Stimulated activated CD4-positive, alpha-beta T cell treated with anti-CD3 and anti-CD28 coated beads, Interleukin-1b, Interleukin-23, amount 100 ng/mL, for 1 hour (primary cell): Measurements from ENCODE around the gene TXNDC8.
"Not testable (repeated sequence)": the region's sequence is repeated elsewhere in the genome, so short reads cannot be mapped to it uniquely, and the experiment has no call there.

ENCODE experiments used
- DNase-seq, 2 donors: peaks; one replicate each; pipeline ENCODE4 v3.0.0-alpha.2; 2020; ENCODE audit warnings: low read depth in 2 of 2

The TXNDC8 gene

DNA sequence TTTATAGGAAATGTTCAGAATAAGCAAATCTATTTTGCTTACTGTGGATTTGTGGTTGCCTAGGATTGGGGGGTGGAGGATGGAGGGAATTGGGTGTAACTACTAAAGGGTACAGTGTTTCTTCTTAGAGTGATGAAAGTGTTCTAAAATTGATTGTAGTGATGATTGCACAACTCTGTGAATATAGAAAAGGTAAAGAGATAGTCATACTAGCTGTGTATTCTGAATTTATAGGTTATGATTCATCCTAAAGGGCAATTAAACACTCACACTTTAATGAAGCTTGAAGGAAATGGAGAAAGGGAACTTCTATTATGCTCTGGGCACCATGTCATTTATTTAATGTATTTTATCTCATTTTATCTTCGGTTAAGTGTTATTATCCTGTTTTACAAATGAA is 9.9 kb downstream of the TXNDC8 start:
- no peak for DNase-seq

DNA sequence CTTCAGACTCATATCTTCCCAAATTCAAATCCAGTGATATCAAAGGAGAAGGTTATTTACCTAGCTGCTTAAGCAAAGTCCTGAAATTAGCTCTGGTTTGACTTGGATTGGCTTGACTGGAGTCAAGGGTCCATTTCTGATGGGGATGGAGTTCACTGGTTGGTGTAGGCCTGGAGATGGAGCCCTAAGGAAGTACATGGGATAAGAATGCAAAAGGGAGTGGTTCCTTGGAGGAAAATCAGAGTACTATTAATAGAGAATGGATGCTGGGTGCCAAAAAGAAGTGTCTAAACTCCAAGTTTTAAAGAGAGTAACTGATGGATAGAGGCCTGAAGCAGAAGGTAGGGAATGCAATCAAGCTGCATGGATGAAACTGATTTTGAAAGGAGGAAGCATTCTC is 13.8 kb downstream of the TXNDC8 start:
- no peak for DNase-seq

DNA sequence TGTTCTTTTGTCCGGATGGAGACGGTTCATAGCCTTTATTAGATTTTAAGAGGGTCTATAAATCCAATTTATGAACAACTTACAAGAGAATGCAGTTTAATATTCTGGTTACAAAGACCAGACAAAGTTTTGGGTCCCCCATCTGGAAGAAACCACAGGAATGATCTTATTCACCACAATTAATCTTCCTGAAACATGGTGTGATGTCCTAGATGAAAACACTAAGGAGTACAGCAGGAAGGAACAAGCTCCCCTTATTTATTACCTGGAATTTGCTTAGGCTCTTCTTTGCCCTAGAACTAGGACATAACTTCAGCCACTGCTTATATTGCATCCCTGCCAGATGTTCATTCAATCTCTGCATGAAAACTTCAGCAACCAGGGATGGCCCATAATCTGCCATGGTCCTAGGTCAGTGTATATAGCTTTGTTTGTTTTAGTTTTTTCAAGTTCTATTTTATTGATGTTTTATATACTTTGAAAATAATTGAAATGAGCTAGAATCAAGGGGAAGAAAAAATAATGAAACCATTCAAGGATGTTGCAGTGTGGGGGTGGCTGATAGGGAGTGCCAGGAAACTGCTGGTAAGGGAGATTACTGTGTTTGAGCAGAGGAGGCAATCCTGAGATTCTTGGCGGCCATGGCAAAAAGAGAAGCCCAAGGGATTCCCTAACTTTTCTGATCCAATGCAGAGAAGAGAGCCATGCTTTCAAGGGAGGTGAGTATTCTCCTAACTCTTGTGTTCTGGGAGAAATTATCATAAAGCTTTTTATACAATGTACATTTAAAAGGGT is 16.8 kb downstream of the TXNDC8 start:
- no peak for DNase-seq

DNA sequence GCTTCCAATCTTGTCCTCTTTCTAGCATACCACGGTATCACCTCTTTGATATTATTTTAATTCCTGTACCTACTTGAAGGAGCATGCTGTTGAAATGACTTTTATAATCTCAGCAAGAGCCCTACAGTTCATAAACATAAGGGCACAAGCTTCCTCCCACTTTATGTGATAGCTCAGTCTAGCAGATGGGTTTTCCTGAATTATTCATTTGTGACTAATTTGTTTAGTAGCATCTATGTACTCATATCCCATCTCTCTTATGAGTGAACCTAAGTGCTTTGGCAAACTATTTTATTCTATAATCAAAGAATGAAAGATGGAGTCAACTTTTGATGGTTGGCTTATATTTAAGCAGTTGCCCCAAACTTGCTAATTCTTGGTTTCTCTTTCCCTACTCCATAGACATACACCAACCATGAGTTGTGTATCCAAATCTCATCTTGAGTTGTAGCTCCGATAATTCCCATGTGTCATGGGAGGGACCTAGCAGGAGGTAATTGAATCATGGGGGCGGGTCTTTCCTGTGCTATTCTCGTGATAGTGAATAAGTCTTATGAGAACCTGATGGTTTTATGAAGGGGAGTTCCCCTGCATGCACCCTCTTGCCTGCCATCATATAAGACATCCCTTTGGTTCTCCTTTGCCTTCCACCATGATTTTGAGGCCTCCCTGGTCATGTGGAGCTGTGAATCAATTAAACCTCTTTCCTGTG is 17.7 kb downstream of the TXNDC8 start:
- DNase-seq: no peak

GRCh38 chr9:110317911-110318310 is 19.8 kb downstream of the TXNDC8 start:
- DNase-seq: no peak

- DNase-seq: no peak
Observed at GRCh38 chr9:110316261-110317075, 21.2 kb downstream of the TXNDC8 start.

DNA sequence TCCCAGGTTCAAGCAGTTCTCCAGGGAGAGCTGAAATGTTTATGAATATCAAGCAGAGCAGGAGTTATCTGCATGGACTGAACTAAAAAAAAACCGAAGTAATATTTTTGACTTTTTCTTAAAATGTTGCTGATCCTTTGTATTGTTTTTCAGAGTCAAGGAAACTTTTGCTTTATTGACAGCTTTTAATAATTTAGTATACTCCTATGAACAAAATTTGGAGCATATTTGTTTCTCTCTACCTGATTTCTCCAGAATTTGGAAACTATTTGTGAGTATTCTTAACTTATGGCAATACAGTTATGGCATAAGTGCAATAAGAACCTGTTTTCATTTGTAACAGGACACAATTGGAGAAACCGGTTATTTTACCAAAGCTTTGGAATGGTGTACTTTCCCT is 25.7 kb downstream of the TXNDC8 start:
- not testable (repeated sequence) for DNase-seq

- no peak for DNase-seq
Observed at GRCh38 chr9:110309681-110310080, 28.0 kb downstream of the TXNDC8 start.

DNA sequence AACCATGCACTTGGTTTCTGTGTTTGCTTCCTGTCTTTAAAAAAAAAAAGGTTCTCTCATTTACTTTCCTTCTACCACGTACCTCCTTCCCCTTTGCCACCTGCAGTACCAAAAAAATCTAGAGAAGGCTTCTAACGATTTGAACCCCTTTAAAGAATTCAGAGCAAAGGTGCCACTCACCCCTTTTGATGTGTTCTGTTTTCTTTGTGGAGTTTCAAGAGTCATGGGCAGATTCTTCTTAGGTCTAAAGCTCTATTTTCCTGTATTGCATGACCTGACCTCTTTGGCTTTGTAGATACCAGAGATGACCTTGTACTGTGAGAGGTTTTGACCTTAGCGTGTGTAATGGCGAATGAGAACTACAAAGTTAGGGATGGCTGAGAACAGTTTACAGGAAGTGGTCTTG is 29.0 kb downstream of the TXNDC8 start:
- no peak for DNase-seq

DNA sequence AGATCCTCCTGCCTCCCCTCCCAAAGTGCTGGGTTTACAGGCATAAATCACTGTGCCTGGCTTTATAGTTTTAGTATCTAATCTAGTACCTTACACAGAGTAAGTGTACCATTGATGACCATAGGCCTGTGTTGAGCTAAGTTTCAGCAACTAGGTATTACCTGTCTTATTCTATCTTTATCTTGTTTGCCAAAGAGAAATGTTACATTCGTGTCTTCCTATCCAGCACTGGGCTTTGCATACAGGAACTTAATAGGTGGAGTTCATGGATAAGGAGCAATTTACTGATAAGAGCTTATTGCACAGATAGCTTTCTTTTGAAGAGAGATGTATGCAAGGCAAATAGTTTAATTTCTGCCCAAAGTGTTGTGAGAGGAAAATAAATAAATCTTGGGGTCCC is 30.5 kb downstream of the TXNDC8 start:
- no peak for DNase-seq

DNA sequence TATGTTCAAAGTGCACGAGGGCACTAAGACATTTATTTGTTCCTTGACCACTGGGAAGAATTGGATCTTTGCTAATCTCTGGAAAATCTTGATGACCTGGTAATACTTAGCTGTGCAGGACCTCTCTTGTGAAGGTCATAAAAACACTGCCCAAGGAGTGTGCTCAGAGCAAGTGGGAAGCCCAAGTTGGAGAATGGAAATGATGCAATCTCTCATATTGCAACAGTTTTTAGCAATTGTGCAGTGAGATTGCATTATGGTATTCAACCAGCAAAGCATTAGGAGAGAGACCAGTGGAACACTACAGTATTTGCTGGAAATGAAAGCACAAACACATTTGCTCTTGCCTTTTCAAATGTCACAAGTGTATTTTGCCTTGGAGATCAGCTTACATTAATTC is 34.5 kb downstream of the TXNDC8 start:
- DNase-seq: no peak

DNA sequence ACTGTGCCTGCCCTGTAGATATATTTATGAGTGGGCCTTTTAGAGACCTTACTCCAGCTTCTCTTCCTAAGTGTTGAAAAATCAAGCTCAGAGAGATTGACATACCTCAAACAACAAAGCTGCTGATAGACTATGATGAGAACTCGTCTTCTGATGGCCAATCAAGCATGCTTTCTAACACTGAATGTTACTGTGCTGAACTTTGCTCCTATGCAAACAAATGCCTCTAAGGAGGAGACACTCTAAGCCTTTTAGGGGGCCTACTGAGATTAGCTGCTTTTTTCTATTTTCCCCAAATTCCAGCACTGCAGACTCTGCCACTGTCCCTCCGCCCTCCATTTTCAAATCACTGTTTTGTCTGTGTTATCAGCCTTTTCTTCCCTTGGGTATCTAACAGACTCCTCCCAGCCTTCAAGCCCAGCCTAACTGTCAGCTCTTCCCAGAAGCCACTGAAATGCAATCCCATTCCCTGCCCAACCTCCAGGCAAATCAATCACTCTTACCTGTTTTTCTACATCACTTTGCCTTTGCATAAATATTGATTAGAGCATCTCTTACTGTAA is 39.5 kb downstream of the TXNDC8 start:
- DNase-seq: no peak

- DNase-seq: no peak
Observed at GRCh38 chr9:110293248-110293647, 44.4 kb downstream of the TXNDC8 start.

DNA sequence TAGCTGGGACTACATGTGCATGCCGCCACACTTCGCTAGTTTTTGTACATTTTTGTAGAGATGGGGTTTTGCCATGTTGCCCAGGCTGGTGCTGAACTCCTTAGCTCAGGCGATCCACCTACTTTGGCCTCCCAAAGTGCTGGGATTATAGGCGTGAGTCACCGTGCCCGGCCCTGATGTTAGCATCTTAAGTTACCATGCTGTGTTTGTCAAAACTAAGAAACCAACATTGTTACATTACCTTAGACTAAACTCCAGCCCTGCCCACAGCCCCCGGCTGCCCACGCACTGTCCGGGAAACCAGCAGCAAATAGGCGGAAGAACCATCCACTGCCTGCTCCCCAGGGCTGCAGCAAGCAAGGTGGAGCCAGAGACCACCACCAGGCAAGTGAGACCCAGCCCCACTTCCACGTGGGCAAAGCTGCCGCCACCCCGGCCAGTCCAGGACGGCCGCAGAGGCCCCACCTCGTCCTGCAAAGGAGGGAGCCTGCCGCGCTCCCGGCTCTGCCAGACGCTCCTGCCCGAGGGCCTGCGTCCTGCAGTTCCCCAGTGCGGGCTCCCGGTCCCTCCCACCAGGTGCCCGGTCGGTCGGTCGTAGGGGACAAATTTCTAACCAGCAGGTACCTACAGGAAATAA is 45.6 kb downstream of the TXNDC8 start:
- DNase-seq: no peak

DNA sequence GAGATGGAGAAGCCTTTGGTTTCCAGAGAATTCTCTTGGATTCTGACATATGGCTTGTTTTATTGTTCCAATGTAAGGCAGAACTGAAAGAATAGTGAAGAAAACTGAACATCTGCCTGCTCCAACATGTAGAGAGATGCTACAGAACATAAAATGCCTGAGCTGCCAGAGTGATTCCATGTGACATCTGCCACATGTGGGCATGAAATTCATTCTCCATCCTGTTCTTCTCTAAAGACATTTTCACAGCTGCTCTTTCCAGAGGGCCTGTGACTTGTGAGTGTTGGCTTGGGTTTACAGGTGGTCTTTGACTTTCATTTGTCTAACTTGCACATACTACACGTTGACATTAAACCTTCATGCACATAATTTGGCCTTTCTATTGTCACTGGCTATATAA is 47.7 kb downstream of the TXNDC8 start:
- no peak for DNase-seq

GRCh38 chr9:110288503-110288902 is 49.2 kb downstream of the TXNDC8 start:
- DNase-seq: no peak

GRCh38 chr9:110287289-110287680 is 50.4 kb downstream of the TXNDC8 start:
- DNase-seq: no peak

DNA sequence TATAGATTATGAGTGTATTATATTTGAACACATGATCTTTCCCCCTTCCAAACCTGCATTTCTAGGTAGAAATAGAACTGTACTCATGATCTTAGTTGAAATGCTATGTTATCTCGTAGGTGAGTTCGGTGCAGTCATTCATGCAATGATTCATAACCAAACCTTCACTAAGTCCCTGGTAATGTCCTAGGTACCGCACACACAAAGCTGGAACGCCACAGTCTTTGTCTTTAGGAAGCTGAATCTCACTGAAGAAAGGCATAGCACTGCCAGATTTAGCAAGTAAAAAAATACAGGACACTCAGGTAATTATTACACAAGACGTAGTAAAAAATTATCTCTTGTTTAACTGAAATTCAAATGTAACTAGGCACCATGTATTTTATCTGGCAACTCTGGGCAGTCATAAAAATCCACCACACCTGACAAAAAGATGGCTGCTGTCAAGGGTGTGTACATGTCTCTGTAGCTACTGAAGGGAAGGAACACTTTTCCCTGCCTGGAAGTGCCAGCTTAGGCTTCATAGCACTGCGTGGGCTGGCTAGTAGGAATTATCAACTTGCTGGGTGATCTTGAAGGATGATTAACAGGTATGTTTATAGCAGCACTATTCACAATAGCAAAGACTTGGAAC is 53.3 kb downstream of the TXNDC8 start:
- DNase-seq: no peak

DNA sequence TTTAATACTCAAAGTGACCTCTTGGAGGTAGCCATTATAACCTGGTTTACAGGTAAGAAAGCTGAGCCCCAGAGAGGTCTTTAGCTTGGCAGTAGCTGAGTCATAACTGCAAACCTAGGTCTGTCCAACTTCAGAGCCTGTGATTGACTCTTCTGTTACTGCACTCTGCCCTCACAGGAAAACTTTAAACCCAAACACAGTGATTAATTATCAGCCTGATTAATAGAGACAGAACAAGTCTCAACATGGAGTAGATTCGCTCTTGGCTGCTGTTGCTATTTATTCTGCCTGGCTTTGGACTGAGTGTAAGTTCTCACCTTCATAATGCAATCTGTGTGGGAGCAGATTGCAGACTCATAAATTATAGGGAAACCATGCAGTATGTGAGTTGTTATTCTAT is 53.9 kb downstream of the TXNDC8 start:
- no peak for DNase-seq

- DNase-seq: no peak
Observed at GRCh38 chr9:110282739-110283081, 55.0 kb downstream of the TXNDC8 start.

GRCh38 chr9:110282018-110282738 is 55.5 kb downstream of the TXNDC8 start:
- no peak for DNase-seq
